Esophagus muscularis mucosa (tissue), 3 donors: Measurements from ENCODE around the gene SMIM5.

Experiments used
- POLR2AphosphoS5 ChIP-seq, 2 donors: sonication (generic); formaldehyde crosslinking; IDR thresholded peaks; one replicate each; pipeline ENCODE4 v1.6.1; 2017; ENCODE audit warnings: antibody characterized with exemption in 2 of 2
- TF ChIP-seq, protein P1 (sequence below), 3 experiments: fragments of 200-600 bp in 2 of 3; fragments of 450-650 bp in 1 of 3; sonication (generic) in 2 of 3; IDR thresholded peaks; one replicate each; pipeline ENCODE4 v1.5.1; 2017 to 2019; ENCODE audit warnings: antibody characterized with exemption in 3 of 3, mild to moderate bottlenecking in 2 of 3, moderate library complexity in 1 of 3

DNA sequence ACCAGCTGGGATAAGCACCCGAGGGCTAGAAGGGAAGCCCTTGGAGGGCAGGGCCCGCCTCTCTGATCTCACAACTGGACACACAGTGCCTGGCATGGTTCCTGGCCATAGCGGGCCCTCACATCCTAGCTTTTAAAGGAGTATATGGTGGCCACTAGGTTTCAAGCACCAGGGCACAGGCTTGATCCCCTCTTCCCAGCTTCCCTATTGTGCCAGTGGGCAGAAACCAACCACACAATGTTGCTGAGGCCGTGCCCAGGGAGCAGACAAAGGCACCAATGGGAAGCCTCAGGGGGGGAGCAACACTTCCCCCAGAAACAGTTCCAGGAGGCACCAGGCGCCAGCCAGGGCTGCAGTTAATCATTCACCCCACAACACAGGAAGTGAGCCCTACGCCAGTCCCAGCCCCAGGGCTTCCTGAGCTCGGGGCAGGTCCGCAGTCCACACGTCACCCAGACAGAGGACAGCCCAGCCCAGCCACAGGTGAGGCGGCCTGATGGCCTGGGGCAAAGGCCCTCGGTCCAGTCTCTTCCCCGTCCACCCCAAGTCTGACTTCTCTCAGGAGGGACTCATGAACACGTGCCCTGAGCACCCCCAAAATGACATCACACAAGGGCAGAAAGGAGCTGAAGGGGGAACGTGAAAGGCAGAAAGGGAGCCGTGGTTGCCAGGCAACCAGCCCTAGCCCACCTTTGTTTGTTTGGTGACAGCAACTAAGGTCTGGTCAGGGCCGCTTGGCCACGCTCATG lies 12.8 kb downstream of the SMIM5 start:
- TF ChIP-seq, protein P1, sequence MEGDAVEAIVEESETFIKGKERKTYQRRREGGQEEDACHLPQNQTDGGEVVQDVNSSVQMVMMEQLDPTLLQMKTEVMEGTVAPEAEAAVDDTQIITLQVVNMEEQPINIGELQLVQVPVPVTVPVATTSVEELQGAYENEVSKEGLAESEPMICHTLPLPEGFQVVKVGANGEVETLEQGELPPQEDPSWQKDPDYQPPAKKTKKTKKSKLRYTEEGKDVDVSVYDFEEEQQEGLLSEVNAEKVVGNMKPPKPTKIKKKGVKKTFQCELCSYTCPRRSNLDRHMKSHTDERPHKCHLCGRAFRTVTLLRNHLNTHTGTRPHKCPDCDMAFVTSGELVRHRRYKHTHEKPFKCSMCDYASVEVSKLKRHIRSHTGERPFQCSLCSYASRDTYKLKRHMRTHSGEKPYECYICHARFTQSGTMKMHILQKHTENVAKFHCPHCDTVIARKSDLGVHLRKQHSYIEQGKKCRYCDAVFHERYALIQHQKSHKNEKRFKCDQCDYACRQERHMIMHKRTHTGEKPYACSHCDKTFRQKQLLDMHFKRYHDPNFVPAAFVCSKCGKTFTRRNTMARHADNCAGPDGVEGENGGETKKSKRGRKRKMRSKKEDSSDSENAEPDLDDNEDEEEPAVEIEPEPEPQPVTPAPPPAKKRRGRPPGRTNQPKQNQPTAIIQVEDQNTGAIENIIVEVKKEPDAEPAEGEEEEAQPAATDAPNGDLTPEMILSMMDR (IDR thresholded peaks at IDR 0.05): no peak
- no peak for TF ChIP-seq POLR2AphosphoS5 (IDR thresholded peaks at IDR 0.05)
